Measurements from ENCODE around the gene CACNA2D4. TPM values are rescaled to one million over a fixed set of nuclear protein-coding genes. Genes with fewer than 3 reads are reported as not detected.

The CACNA2D4 gene
- total and polyA plus RNA-seq, 4 donors: 1.5 to 12.6 (median 7.3) TPM

GRCh38 chr12:1934831-1935230, 16.4 kb upstream of the CACNA2D4 start:
- peaks cover 0 to 11% (median 3%) of the 10 kb centered on the region in 5 donors for H3K4me1 ChIP-seq (ENCODE audit: control insufficient read depth in 5 of 5, insufficient read depth in 5 of 5, low read length in 5 of 5)
- DNase-seq: no peak
- H3K9me3 ChIP-seq (ENCODE audit: control insufficient read depth in 4 of 4, insufficient read depth in 3 of 4, low read length in 3 of 4): no peaks in the 10 kb centered on the region
- peaks cover 0 to 8% (median 3%) of the 10 kb centered on the region in 4 donors for H3K36me3 ChIP-seq (ENCODE audit: control insufficient read depth in 4 of 4, insufficient read depth in 4 of 4, low read length in 4 of 4)
- no peak for TF ChIP-seq CTCF (IDR thresholded peaks at IDR 0.05; ENCODE audit: control extremely low read depth, extremely low read depth)
- no peak overlapping the region for H3K27ac ChIP-seq (ENCODE audit: low read depth in 1 of 2, low read length in 1 of 2)
- H3K4me3 ChIP-seq: no peak overlapping the region
- no peak overlapping the region for H3K9ac ChIP-seq (ENCODE audit: insufficient read depth in 1 of 2, low read length in 2 of 2)
- H3K27me3 ChIP-seq (ENCODE audit: control insufficient read depth in 3 of 3, insufficient read depth in 3 of 3, low read length in 2 of 3): peaks cover 0 to 4% (median 0%) of the 10 kb centered on the region in 3 donors
- WGBS, 2 donors: 82 to 84% methylated on average over 12 of the region's 12 CpGs
- ATAC-seq (ENCODE audit: insufficient read depth, low FRiP score): no peak

- Histone ChIP-seq H3K27ac (ENCODE audit: low read depth in 1 of 2, low read length in 1 of 2) (no peak overlapping the region), H3K9me3 (ENCODE audit: control insufficient read depth in 4 of 4, insufficient read depth in 3 of 4, low read length in 3 of 4) (no peaks in the 10 kb centered on the region), H3K36me3 (ENCODE audit: control insufficient read depth in 4 of 4, insufficient read depth in 4 of 4, low read length in 4 of 4) (peaks cover 0 to 8% (median 3%) of the 10 kb centered on the region in 4 donors), H3K9ac (ENCODE audit: insufficient read depth in 1 of 2, low read length in 2 of 2) (no peak overlapping the region), H3K27me3 (ENCODE audit: control insufficient read depth in 3 of 3, insufficient read depth in 3 of 3, low read length in 2 of 3) (peaks cover 0 to 4% (median 0%) of the 10 kb centered on the region in 3 donors), H3K4me1 (ENCODE audit: control insufficient read depth in 5 of 5, insufficient read depth in 5 of 5, low read length in 5 of 5) (peaks cover 0 to 7% (median 0%) of the 10 kb centered on the region in 5 donors), H3K4me3 (no peak overlapping the region)
- ATAC-seq (ENCODE audit: insufficient read depth, low FRiP score) (no peak), DNase-seq (no peak)
- WGBS, 2 donors: 81% methylated on average over 5 of the region's 5 CpGs
- TF ChIP-seq CTCF (IDR thresholded peaks at IDR 0.05; ENCODE audit: control extremely low read depth, extremely low read depth): no peak
Observed at GRCh38 chr12:1934068-1934467, 15.6 kb upstream of the CACNA2D4 start.

GRCh38 chr12:1933342-1934051, 15.0 kb upstream of the CACNA2D4 start:
- DNase-seq (no peak), ATAC-seq (ENCODE audit: insufficient read depth, low FRiP score) (no peak)
- Histone ChIP-seq H3K9me3 (ENCODE audit: control insufficient read depth in 4 of 4, insufficient read depth in 3 of 4, low read length in 3 of 4) (no peaks in the 10 kb centered on the region), H3K36me3 (ENCODE audit: control insufficient read depth in 4 of 4, insufficient read depth in 4 of 4, low read length in 4 of 4) (peaks cover 0 to 6% (median 3%) of the 10 kb centered on the region in 4 donors), H3K9ac (ENCODE audit: insufficient read depth in 1 of 2, low read length in 2 of 2) (no peak overlapping the region), H3K4me1 (ENCODE audit: control insufficient read depth in 5 of 5, insufficient read depth in 5 of 5, low read length in 5 of 5) (peaks cover 0 to 7% (median 0%) of the 10 kb centered on the region in 5 donors), H3K27ac (ENCODE audit: low read depth in 1 of 2, low read length in 1 of 2) (no peak overlapping the region), H3K27me3 (ENCODE audit: control insufficient read depth in 3 of 3, insufficient read depth in 3 of 3, low read length in 2 of 3) (peaks cover 0 to 4% (median 0%) of the 10 kb centered on the region in 3 donors), H3K4me3 (no peak overlapping the region)
- TF ChIP-seq CTCF (IDR thresholded peaks at IDR 0.05; ENCODE audit: control extremely low read depth, extremely low read depth): no peak
- WGBS, 2 donors: 78 to 80% methylated on average over 16 of the region's 16 CpGs
